Esophagus squamous epithelium (tissue), 4 donors: ENCODE measurements around the gene HELT.

Experiments used
- POLR2A ChIP-seq, 4 donors: fragments of 450-650 bp; IDR thresholded peaks; one replicate each; pipeline ENCODE4 v1.6.1; 2017; ENCODE audit warnings: antibody characterized with exemption in 4 of 4, mild to moderate bottlenecking in 4 of 4, moderate library complexity in 3 of 4
- TF ChIP-seq, protein P1 (sequence below), 6 experiments: fragments of 450-650 bp in 4 of 6; fragments of 200-600 bp in 2 of 6; sonication (generic) in 2 of 6; IDR thresholded peaks; one replicate each; pipeline ENCODE4 v1.5.1; 2016 to 2019; ENCODE audit warnings: antibody characterized with exemption in 6 of 6, mild to moderate bottlenecking in 4 of 6, moderate library complexity in 4 of 6

DNA sequence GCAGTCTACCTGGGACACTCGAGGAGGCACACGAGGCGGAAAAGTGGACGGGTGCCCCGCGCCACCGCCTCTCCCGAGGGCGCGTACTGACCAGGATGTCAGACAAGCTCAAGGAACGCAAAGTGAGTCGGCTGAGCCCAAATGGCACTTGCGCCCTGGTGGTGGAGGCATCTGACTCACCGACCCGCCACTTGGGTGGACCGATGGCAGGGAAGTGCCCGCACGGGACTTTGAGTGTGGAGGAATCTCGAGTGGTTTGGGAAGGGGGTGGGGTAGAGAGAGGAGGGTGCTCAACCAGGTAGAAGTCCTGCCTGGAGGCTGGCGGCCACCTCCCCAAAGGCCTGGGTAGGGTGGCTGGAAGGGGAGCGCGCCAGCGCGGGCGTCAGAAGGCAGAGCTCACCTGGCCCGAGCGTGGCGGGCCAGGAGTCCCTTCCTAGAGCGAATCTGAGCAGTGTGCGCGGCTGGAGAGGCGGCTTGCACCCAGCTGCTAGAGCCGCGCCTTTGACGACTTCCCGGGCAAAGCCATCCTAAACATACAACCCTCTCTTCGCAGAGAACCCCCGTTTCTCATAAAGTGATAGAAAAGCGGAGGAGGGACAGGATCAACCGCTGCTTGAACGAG lies 655 bp downstream of the HELT start:
- no peak for TF ChIP-seq POLR2A (IDR thresholded peaks at IDR 0.05)
- TF ChIP-seq, protein P1, sequence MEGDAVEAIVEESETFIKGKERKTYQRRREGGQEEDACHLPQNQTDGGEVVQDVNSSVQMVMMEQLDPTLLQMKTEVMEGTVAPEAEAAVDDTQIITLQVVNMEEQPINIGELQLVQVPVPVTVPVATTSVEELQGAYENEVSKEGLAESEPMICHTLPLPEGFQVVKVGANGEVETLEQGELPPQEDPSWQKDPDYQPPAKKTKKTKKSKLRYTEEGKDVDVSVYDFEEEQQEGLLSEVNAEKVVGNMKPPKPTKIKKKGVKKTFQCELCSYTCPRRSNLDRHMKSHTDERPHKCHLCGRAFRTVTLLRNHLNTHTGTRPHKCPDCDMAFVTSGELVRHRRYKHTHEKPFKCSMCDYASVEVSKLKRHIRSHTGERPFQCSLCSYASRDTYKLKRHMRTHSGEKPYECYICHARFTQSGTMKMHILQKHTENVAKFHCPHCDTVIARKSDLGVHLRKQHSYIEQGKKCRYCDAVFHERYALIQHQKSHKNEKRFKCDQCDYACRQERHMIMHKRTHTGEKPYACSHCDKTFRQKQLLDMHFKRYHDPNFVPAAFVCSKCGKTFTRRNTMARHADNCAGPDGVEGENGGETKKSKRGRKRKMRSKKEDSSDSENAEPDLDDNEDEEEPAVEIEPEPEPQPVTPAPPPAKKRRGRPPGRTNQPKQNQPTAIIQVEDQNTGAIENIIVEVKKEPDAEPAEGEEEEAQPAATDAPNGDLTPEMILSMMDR (IDR thresholded peaks at IDR 0.05), result no peak
